K562 (cell line): ENCODE data around the gene PHAX. TPM values are rescaled to one million over a fixed set of nuclear protein-coding genes. Genes with fewer than 3 reads are reported as not detected.

Experiments
- ARNT ChIP-seq, 2 experiments: fragments of 450-650 bp; IDR thresholded peaks; 2 replicates each; pipeline ENCODE4 v1.6.1; 2016; ENCODE audit warnings: mild to moderate bottlenecking in 1 of 2
- ATF6 ChIP-seq: sonication (generic); formaldehyde crosslinking; IDR thresholded peaks from 2 replicates; pipeline ENCODE4 v1.4.0; 2020; ENCODE audit warnings: mild to moderate bottlenecking, missing genetic modification reagents
- GABPB1 ChIP-seq: sonication (generic); formaldehyde crosslinking; IDR thresholded peaks from 2 replicates; pipeline ENCODE4 v1.8.0; 2022; ENCODE audit warnings: mild to moderate bottlenecking, missing genetic modification reagents
- KDM1A ChIP-seq, 2 experiments: fragments of 450-650 bp; IDR thresholded peaks; 2 replicates each; pipeline ENCODE4 v1.6.1; 2016; ENCODE audit warnings: mild to moderate bottlenecking in 2 of 2
- NELFE ChIP-seq: IDR thresholded peaks from 2 replicates; pipeline ENCODE4 v1.6.1; 2011; ENCODE audit warnings: mild to moderate bottlenecking; ENCODE audit not compliant: insufficient read depth, insufficient read length
- NFIX ChIP-seq: fragments of 250-450 bp; sonication (Bioruptor Pico); IDR thresholded peaks from 2 replicates; pipeline ENCODE4 v1.4.0; 2020; ENCODE audit warnings: low read depth, mild to moderate bottlenecking, moderate library complexity
- TFAM ChIP-seq: fragments of 250-450 bp; sonication (Bioruptor Pico); conservative IDR thresholded peaks from 2 replicates; pipeline ENCODE4 v1.5.0; 2021; ENCODE audit warnings: mild to moderate bottlenecking, moderate library complexity
- UBTF ChIP-seq, 2 experiments: IDR thresholded peaks; 2 replicates each; pipeline ENCODE4 v1.6.1; 2012; ENCODE audit warnings: improper control_type of control experiment in 2 of 2, low read depth in 2 of 2, low read length in 2 of 2, borderline replicate concordance in 1 of 2
- polyA plus RNA-seq, 8 experiments: library from polyadenylated mRNA; depleted of rRNA in 4 of 8; stranded (reverse) in 5 of 8; unstranded in 3 of 8; fragments of >200 nt; fragmentation: Nextera tagmentation in 2 of 8; fragmentation: Illumina TruSeq in 1 of 8; extraction: Ambion mirVana in 2 of 8; extraction: Trizol in 1 of 8; gene quantifications; 2 replicates each; pipeline versions ENCODE4 v1.2.1 to v1.2.3, GENCODE V29; 2011 to 2014; ENCODE audit warnings: inconsistent platforms in 1 of 8, missing spikeins in 1 of 8
- total RNA-seq, 7 experiments: library from RNA; depleted of rRNA in 6 of 7; stranded (reverse); fragments of >200 nt in 6 of 7; fragmentation: Illumina TruSeq in 2 of 7; extraction: Trizol in 2 of 7; gene quantifications; 2 replicates each; pipeline versions ENCODE4 v1.2.1 to v1.2.3, GENCODE V29; 2011 to 2021; ENCODE audit warnings: low replicate concordance in 1 of 7
- TF ChIP-seq, protein P1 (sequence below): fragments of 450-650 bp; IDR thresholded peaks from 2 replicates; pipeline ENCODE4 v1.6.1; 2018; ENCODE audit not compliant: partially characterized antibody
- TF ChIP-seq, protein P2 (sequence below): IDR thresholded peaks from 2 replicates; pipeline ENCODE4 v1.6.1; 2012; ENCODE audit warnings: low read depth, low read length, improper control_type of control experiment, borderline replicate concordance

The PHAX gene
- total and polyA plus RNA-seq, 9 of the 15 experiments (the other 6 are each of a cell fraction or from before 2014, with no cell fraction given) = 20.2 to 59.8 (median 43.5) TPM

DNA sequence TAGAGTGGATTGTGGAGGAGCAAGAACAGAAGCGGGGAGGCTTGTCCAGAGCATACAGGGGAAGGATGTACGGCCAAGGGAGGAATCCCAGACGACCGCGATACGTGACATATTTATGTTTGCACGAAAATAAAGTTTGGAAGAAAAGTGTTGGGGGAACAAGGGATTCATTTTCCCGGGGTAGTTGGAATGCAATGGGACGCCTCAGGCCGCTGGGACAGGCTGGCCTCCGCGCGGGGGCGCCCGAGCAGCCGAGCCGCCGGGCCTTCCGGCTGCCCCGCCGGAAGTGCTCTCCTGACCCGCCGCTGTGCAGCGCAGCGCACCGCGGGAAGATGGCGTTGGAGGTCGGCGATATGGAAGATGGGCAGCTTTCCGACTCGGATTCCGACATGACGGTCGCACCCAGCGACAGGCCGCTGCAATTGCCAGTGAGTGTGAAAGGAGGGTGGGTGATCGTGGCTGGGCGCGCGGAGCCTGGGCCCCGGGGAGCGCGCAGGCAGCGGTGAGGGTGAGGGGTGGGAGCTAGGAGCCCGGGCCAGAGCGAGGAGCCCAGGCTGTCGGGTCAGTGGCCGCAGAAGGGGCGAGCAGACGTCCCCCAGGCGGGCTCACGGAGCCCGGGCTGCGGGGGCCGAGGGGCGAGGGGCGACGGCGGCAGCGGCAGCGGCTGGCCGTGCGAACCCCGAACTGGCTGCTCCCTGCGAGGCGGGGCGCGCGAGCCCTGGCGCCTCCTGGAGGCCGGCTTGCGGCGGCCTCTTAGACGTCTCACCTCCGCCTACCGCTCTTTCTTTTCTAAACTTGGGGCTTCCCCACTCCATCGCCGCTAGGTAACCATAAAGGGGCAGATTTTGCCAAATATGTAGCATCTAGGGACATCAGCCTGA is at the start of gene PHAX (continued):
- TF ChIP-seq, protein P1, sequence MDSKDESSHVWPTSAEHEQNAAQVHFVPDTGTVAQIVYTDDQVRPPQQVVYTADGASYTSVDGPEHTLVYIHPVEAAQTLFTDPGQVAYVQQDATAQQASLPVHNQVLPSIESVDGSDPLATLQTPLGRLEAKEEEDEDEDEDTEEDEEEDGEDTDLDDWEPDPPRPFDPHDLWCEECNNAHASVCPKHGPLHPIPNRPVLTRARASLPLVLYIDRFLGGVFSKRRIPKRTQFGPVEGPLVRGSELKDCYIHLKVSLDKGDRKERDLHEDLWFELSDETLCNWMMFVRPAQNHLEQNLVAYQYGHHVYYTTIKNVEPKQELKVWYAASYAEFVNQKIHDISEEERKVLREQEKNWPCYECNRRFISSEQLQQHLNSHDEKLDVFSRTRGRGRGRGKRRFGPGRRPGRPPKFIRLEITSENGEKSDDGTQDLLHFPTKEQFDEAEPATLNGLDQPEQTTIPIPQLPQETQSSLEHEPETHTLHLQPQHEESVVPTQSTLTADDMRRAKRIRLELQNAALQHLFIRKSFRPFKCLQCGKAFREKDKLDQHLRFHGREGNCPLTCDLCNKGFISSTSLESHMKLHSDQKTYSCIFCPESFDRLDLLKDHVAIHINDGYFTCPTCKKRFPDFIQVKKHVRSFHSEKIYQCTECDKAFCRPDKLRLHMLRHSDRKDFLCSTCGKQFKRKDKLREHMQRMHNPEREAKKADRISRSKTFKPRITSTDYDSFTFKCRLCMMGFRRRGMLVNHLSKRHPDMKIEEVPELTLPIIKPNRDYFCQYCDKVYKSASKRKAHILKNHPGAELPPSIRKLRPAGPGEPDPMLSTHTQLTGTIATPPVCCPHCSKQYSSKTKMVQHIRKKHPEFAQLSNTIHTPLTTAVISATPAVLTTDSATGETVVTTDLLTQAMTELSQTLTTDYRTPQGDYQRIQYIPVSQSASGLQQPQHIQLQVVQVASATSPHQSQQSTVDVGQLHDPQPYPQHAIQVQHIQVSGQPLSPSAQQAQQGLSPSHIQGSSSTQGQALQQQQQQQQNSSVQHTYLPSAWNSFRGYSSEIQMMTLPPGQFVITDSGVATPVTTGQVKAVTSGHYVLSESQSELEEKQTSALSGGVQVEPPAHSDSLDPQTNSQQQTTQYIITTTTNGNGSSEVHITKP = no peak
- TF ChIP-seq GABPB1 (CRISPR knock-in tag) = peak; percentile 95
- no peak for TF ChIP-seq KDM1A (IDR thresholded peaks at IDR 0.05)
- no peak for TF ChIP-seq ARNT (IDR thresholded peaks at IDR 0.05)
- TF ChIP-seq TFAM (CRISPR knock-in tag) = no peak
- TF ChIP-seq NFIX (CRISPR knock-in tag) = no peak
- TF ChIP-seq ATF6 (CRISPR knock-in tag) = peak; percentile 77; the same call in 1 of the 2 replicates
- 0 out of 4 replicates have a peak, but pooled peaks of 1 of the 2 experiments have one; percentile 21 for TF ChIP-seq UBTF (IDR thresholded peaks at IDR 0.05; ENCODE audit: borderline replicate concordance in 1 of 2, low read depth in 2 of 2, low read length in 2 of 2)
- TF ChIP-seq, protein P2, sequence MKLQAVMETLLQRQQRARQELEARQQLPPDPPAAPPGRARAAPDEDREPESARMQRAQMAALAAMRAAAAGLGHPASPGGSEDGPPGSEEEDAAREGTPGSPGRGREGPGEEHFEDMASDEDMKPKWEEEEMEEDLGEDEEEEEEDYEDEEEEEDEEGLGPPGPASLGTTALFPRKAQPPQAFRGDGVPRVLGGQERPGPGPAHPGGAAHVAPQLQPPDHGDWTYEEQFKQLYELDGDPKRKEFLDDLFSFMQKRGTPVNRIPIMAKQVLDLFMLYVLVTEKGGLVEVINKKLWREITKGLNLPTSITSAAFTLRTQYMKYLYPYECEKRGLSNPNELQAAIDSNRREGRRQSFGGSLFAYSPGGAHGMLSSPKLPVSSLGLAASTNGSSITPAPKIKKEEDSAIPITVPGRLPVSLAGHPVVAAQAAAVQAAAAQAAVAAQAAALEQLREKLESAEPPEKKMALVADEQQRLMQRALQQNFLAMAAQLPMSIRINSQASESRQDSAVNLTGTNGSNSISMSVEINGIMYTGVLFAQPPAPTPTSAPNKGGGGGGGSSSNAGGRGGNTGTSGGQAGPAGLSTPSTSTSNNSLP = no peak
- TF ChIP-seq NELFE = no peak
